GM21390 (cell line): ENCODE measurements around the gene AQR.
"Not testable (repeated sequence)": the region's sequence is repeated elsewhere in the genome, so short reads cannot be mapped to it uniquely, and the experiment has no call there.

Source experiments
- ATAC-seq: cut with Tn5 transposase; IDR thresholded peaks from one replicate; pipeline ENCODE4 v1.9.1; 2021; ENCODE audit not compliant: unreplicated experiment

AQR gene

DNA sequence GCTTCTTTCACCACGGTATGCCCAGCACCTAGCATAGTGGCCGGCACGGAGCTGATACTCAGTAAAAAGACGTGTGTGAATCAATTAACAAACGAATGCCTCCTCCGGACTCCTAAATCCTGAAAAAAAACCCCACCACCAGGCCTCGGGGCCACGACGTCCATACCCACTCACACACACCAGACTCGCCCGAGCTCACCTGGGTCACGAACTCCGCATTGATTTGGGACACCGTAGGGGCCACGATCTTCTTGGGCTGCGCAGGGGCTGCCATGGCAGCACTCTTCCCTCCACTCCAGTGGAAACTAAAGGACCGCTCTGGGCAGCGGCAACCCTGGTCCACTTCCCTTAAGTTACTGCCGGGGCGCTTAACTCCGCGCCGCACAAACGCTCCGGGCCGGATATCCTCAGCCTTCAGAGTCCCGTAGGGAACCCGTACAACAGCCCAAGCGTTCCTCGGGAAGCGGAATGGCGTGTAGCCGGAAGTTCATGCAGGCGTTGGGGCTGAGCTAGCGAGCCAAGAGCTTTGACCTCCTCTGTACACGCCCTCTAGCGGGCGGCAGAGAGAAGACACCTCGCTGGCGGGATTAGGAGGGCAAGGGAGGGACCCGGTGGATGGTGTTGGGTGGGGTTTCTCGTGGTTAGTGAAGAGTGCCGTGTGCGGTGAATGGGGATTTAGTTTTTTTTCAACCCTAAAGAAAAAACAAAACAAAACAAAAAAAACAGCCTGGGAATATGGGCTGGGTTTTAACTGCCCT, at the start of gene AQR:
Gene AQR (minus strand): TSS at position 403 of the 758 bp plus-strand sequence. CDS start 129 bp downstream, at position 274.
- peak; percentile 98 for ATAC-seq

DNA sequence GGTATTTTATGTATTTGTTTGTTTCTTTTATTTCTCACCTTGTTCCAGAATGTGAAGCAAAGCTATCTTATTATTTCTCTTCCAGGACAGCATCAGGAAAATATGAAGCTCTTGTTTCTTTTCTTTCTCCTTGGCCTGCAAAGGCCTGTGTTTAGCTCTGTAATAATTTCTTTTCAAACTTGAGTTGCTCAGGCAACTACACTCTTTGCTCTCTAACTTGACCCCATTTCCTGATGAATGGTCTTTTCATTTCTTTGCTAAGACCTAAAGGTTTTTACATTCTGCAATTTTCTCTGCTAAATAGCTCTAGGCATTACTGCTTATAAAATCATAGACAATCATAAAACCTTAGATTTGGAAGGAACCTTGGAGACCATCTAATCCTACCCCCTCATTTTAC, 44.7 kb upstream of the AQR start:
- ATAC-seq = no peak

DNA sequence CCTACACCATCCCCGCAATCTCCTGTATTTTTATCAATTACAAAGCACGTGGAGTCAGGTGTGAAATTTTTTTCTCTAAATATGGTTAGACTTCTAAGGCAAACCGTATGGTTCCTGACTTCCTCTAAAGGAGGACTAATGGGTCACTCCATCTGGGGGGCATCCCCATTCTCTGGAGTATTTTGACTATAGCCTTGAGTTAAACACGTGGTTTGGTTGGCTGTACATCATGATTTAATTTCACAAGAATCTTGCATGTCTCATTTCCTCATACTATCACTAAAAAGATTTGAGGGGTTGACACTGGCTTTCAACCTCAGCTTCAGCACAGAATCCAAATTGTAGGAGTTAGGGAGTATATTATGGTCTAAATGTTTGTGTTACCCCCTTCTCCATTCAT, 43.8 kb upstream of the AQR start:
- no peak for ATAC-seq

DNA sequence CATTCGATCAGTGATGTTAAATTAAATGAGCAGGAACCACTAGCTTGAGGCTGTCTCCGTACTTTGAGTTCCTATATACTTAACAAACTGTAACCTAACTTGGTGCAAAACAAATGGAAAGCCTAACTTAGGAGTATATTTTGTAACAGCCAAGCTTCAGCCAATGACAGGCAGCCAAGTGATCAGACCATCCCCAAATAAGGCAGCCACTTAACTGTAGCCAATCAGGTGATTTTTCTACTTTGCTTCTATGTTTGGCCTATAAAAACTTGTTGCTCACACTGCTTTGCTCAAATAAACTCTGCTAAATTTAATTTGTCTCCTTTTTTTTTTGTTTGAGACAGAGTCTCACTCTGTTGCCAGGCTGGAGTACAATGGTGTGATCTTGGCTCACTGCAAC, 37.9 kb upstream of the AQR start:
- ATAC-seq = no peak

DNA sequence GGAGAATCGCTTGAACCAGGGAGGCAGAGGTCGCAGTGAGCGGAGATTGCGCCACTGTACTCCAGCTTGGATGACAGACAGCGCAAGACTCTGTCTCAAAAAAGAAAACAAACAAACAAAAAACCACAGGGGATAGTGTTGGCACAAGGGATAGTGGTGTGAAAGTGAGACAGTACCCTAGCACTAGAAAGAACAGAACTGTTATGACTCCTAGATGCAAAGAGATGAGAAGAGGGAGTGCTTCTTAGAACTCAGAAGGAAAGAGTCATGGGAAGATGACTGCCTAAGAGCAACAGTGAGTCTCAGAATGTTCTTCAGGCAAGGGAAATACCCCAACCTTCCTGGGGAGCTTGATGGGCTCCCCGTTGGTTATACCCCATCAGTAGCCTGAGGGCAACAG, 36.4 kb upstream of the AQR start:
- ATAC-seq = no peak

DNA sequence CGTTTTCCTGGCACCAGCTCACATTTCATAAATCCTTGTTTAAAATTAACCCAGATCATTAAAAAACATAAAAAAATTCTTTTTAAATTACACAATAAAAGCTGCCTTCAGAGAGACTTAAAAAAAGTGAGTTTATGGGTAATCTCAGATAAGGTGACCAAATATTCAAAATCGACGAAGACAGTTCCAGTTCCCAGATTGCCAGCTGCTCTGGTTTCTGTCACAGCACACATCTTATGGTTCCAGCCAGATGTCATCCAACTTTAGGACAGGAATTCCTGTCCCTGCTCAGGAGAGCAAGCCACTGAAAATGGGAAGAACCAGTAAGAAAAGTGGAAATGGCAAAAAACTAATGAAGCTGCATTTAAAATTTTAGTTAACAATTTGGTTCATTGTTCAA, 34.4 kb upstream of the AQR start:
- ATAC-seq = no peak

DNA sequence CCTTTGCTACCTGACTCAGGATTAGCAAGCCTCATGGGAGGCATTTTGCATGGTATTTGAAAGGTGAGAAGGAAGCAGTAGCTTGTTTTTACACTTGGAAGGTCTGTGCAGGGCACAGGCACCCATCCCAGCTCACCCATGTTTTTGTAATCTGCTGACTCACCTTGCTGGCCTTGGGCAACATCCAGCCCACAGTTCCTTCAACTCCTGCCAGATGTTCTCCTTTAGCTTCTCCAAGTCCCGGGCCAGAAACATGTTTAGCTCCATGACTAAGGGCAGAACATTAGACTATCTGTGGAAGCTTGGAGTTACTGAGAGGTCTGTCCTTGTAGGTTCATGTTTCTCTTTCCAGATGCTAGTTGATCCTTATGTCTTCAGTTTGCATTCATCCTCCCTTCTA, 31.0 kb upstream of the AQR start:
- ATAC-seq = no peak

DNA sequence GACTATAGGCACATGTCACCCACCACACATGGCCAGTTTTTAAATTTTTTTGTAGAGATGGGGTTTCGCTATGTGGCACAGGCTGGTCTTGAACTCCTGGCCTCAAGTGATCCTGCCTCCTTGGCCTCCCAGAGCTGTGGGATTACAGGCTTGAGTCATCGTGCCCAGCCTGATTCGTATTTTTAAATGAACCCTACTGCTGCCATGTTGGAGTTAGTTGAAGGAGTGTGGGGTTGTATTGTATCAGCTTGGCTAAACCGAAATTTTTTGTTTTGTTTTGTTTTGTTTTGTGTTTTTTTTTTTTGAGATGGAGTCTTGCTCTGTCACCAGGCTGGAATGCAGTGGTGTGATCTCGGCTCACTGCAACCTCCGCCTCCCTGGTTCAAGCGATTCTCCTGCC, 30.4 kb upstream of the AQR start:
- no peak for ATAC-seq

DNA sequence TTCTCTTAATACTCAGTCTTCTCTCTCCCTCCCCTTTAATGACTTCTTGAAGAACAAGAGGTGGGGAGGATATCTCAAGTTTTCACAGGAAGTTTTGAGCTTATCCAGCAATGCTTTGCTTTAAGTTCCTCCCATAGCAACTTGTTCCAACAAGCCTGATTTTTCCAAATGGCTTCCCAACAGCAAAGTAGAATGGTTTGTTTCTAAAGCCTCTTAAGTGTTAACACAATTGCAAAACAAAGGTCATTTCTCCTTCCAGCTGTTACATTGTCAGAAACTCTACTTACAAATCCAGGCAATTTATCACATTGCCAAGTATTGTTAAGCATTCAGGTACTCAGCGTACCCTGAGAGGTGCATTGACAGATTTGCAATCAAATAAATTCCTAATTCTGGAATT, 25.4 kb upstream of the AQR start:
- no peak for ATAC-seq

DNA sequence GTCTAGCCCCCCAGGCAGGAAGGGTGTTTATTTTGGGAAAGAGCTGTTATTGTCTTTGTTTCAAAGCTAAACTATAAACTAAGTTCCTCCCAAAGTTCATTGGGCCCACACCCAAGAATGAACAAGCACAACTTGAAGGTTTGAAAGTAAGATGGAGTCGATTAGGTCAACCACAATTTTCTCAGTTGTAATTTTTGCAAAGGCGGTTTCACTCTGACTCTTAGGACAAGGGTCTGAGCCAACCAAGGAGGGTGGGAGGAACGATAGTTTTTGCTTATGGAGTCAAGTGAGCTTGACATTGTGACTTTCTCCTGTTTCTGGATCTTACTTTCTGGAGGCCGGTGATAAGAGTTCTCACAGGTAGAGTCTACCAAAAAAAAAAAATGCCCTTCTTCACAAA, 24.3 kb upstream of the AQR start:
- peak; percentile 94 for ATAC-seq

DNA sequence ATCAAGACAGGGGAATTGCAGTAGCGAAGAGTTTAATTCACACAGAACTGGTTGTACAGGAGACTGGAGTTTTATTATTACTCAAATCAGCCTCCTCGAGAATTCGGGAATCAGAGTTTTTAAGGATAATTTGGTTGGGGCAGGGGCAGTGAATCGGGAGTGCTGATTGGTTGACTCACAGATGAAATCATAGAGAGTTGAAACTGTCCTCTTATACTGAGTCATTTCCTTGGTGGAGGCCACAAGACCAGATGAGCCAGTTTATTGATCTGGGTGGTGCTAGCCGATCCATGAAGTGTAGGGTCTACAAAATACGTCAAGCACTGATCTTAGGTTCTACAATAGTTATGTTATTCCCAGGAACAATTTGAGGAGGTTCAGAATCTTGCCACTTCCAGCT, 23.9 kb upstream of the AQR start:
- no peak for ATAC-seq

DNA sequence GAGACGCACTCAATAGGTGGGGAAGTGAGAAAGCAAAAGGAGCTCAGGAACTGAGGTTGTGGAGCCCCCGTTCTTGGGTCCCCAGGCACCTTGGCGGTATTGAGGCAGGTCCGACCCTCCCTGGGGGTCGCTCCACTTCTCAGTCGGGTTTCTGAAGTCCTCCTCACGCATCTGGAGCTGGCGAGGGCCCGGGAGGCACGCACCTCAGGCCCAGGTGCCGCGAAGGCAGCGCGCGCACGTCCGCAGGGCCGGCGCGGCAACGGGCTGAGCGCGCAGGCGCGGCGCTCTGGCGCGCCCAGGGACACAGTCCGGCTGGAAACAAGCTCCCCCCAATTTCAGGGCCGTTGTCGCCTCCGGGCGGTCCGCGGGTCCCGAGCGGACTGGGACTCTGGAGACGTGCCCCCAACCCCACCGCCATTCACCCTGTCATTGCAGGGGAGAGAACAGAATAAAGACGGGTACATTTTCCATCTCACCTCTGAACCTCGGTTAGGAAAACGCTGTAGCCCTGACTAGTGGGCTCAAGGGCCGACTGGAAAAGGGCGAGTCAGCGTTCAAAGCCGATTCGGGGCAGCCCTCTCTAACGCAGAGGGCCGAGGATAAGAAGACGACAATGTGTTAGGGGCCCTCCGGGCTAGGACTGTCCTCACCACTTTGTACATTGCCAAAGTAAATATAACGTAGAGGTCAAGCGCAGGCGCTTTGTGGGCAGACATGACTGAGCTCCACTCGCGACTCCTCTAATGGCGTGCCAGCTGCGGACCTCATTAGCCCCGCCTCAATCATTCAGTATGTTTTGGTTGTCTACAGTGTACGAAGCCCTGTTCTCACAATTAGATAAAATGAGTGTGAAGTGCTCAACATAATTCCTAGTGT, 18.7 kb upstream of the AQR start, which contains the start of gene ZNF770:
Gene ZNF770 (minus strand): TSS at position 261 of the 876 bp plus-strand sequence. CDS start 4,853 bp downstream, outside the sequence.
- ATAC-seq = peak; percentile 71

DNA sequence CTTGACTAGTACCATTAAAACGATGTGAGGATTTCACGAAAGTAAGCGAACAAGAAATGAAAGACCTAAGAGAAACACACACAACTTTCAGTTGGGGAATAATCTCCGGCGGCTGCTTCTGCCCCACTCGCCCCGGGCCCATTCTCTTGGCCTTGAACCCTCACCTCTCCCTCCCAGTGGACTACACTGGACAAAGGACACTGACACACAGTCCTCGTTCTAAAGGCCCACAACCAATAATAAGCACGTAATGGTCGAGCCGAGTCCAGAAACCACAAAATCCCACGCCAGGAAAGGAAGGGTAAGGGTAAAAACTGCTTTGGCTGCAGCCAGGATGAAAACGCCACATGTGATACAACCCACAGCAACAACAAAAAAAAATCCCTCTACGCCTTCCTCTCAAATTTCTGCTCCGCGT, 18.1 kb upstream of the AQR start:
- peak; percentile 1 for ATAC-seq

DNA sequence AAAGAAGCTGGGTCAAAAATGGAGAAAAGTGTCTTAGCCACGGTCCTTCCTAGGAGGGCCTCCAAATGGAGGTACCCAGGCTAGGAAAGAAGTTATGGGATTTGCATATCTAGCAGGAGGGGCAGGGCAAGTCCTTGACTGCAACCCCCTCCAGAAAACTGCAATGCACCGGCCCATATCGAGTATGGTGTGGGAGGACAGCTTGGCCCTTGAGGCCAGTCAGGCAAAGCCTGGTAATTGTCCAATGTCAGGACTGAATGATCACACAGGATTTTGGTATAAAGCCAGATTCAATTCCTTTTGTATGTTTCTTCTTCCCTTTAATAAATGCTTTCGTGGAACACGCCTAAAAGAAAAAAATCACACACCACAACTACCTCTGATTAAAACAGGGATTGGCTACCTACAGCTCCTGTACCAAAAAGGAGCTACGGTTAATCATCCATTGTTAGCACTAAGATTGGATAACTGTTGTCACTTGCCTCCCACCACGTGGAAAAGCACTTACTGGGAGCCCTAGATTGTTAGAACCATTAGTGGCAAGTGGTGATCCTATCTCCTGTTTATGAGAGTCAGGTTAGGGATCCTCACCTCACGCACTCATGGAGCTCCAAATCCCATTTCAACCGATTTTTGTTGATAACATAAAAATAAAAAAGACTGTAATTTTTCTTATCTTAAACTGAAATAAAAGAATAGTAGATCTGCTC, 17.4 kb upstream of the AQR start:
- ATAC-seq = no peak

DNA sequence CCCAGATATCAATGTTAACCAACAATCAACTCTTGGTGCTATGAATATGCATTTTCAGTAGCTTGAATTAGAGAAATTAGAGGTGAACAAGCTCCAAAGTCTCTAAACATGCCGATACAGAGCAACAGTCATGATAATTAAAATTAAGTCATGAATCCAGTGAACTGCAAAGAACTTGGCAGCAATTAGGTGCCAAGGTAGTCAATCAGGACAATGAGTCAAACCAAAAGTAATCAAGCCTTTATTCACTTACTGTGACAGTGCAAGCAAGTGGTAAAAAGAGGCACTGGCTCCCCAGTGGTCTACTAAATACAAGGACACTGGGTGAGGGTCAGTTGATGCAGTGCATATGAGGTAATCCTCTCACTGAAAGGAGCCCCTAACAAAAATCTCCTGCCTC, 16.8 kb upstream of the AQR start:
- ATAC-seq = no peak

DNA sequence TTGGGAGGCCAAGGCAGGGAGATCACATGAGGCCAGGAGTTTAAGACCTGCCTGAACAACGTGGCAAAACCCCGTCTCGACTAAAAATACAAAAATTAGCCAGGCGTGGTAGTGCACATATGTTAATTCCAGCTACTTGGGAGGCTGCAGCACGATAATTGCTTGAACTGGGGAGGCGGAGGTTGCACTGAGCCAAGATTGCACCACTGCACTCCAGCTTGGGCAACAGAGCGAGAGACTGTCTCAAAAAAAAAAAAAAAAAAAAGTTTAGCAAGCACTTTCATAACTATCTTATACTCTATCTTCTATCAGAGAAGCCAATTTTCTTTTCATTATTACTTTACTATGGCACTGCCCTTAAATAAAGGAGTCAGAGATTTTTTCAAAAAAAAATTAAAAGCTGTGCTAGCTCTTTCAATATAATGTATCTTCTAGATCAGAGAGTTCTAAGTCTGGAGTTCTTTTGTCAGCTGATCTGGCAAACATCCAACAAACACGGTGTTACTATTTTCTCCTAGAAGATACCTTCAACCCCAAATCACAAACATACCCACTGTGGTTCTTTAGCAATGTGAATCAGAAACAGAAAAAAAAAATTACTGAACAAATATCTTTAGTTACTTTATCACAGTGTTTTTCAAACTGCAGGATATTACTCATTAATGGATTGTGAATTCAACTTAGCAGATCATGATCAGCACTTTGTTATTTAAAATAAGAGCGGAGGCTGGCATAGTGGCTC, 15.5 kb upstream of the AQR start:
- no peak for ATAC-seq

DNA sequence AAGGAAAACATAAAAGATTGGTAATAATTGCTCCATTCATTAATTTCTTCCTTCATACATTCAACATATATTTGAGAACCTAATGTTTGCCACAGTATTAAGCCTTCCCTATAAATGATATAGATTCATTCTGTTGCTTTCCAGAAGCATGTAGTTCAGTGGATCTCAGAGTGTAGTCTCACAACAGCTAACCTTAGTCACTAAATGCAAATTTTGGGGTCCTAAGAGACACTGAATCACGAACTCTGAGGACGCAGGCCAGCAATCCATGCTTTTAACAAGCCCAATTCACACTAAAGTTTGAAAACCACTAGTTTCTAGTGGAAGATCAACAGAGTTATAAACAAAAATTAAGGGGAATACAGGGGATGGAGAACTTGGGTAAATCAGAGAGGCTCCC, 7.2 kb upstream of the AQR start:
- no peak for ATAC-seq

DNA sequence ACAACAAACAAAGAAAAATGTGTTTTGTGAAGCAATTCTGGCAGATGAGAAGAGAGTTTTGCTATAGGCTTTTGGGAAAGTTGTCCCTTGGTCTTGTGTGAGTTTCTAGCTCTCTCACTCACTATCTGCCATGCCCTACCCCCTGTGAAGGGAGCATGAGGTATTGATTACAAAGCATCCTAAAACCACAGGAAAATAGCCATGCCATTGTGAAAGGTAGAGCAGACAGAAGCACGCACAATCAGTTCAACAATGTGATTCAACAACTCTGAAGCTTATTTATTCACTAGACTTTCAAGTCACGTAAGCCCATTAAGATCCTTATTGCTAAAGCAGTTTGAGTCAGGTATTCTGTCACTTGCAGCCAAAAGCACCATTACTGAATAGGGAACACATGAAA, 6.5 kb upstream of the AQR start:
- no peak for ATAC-seq

DNA sequence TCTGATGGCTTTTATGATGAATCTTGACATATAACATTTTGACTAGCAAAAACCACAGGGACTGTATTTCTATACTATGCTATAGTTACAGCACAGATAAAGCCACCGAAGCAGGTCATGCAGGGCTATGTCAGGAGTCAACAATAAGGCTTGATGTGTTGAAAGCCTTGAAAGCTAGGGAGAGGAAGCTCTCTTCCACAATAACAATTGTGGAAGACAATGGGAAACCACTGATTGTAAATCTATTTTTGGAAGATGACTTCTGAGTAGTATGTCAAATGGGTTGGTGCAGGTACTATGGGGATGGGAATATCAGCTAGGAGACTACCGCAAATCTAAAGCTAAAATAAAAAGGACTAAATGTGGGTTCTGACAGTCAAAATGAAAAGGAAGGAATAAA, 4.0 kb upstream of the AQR start:
- ATAC-seq = no peak

DNA sequence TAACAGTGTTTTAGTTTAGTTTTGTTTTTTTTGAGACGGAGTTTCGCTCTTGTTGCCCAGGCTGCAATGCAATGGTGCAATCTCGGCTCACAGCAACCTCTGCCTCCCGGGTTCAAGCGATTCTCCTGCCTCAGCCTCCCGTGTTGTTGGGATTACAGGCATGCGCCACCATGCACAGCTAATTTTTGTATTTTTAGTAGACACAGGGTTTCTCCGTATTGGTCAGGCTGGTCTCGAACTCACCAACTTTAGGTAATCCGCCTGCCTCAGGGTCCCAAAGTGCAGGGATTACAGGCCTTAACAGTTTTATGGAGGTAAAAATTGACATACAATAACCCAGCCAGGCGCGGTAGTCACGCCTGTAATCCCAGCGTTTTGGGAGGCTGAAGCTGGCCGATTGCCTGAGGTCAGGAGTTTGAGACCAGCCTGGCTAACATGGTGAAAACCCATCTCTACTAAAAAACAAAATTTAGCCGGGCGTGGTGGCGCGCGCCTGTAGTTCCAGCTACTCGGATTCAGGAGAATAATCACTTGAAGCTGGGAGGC, 629 bp upstream of the AQR start:
- ATAC-seq = not testable (repeated sequence)

DNA sequence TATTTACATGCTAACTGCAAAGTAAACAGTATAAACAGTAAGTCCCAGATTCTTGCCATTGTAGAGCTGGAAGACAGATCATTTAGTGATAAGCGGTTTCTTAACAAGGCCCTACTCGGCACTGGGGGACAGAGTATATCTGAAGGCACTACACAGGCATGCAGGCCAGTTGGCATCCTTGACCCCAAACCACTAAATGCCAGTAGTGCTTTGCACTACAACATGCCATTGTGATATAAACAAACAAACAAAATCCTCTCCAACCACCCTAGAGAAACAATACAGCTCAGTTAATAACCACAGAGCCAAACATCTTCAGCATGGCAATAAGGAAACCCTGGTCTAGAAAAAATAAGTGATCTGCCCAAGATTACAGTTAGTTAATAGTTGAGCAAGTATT, 5.3 kb downstream of the AQR start:
- ATAC-seq = no peak
